ENCODE data around the gene VTI1A.

GRCh38 chr10:112696592-112696991 lies 249.6 kb downstream of the VTI1A start:
- TF ChIP-seq CTCF (IDR thresholded peaks at IDR 0.05; ENCODE audit: poor library complexity): no peak
- no peak for TF ChIP-seq EZH2 (IDR thresholded peaks at IDR 0.05; ENCODE audit: borderline replicate concordance)
